Activated T-cell treated with anti-CD3 and anti-CD28 coated beads, Interleukin-2, amount 50 U/mL, for 72 hours (primary cell): ENCODE results near the gene DFFB. TPM values are rescaled to one million over a fixed set of nuclear protein-coding genes. Genes with fewer than 3 reads are reported as not detected.

Experiments used
- ATAC-seq, 2 donors: fragments of 150-1000 bp; cut with Tn5 transposase; replicated peaks in 1 of 2; 2 replicates each; pipeline ENCODE4 v1.10.0; 2021; ENCODE audit warnings: moderate library complexity in 2 of 2, mild to moderate bottlenecking in 1 of 2
- DNase-seq, 2 donors: peaks; one replicate each; pipeline ENCODE4 v3.0.0; 2021 to 2022; ENCODE audit warnings: mixed read lengths in 1 of 2
- H3K27ac Mint-ChIP-seq: one replicate; pipeline ENCODE4 v1.8.0; 2022; ENCODE audit warnings: mild to moderate bottlenecking, moderate library complexity, mixed read lengths
- H3K27me3 Mint-ChIP-seq: one replicate; pipeline ENCODE4 v1.8.0; 2022; ENCODE audit warnings: low read depth, mixed read lengths
- H3K36me3 Mint-ChIP-seq, 2 donors: one replicate each; pipeline ENCODE4 v1.8.0; 2022; ENCODE audit warnings: mixed read lengths in 2 of 2, mild to moderate bottlenecking in 1 of 2; ENCODE audit not compliant: insufficient read depth in 2 of 2
- H3K4me1 Mint-ChIP-seq: one replicate; pipeline ENCODE4 v1.8.0; 2022; ENCODE audit warnings: low read depth, mixed read lengths
- H3K4me3 Mint-ChIP-seq, 2 donors: one replicate each; pipeline ENCODE4 v1.8.0; 2022; ENCODE audit warnings: mild to moderate bottlenecking in 2 of 2, mixed read lengths in 2 of 2, moderate library complexity in 2 of 2
- H3K9me3 Mint-ChIP-seq, 2 donors: one replicate each; pipeline ENCODE4 v1.8.0; 2022; ENCODE audit warnings: mixed read lengths in 2 of 2
- total RNA-seq, 2 donors: library from RNA; stranded (reverse); gene quantifications; one replicate each; pipeline ENCODE4 v1.2.3, GENCODE V29; 2022

The DFFB gene
- total RNA-seq, 2 donors from 2014 or later: 8.2 to 8.6 TPM

DNA sequence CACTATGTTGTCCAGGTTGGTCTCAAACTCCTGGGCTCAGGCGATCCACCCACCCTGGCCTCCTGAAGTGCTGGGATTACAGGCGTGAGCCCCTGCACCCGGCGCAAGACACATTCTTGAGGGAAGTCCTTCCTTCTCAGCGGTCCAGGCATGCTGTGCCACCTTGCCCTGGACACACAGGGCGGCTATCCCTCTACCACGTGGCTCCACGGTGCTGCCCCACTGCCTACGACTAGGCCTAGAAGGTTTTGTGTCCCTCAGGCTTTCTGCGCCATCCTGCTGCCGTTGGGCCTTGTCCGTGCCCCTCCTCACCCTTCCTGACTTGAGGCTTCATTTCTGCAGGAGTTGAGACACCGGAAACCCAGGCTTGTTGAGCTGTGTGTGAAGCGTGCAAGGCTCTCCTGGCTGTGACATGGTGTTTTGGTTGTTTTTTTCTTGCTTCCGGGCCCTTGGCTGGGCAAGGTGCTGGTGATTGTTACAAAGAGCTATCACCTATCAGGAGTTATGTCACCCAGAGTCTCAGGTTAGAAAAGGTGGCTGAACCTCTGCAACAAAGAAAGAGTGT is 28.9 kb downstream of the DFFB start:
- Mint-ChIP-seq H3K36me3 (peaks cover 4 to 19% of the 10 kb centered on the region in 2 donors), H3K4me1 (peaks cover 25% of the 10 kb centered on the region), H3K9me3 (no peaks in the 10 kb centered on the region), H3K27ac (no peak overlapping the region), H3K4me3 (no peak overlapping the region), H3K27me3 (no peaks in the 10 kb centered on the region)
- DNase-seq: no peak
- ATAC-seq: no peak

GRCh38 chr1:3886691-3887090 is 29.4 kb downstream of the DFFB start:
- no peak for ATAC-seq
- no peak for DNase-seq
- peaks cover 27% of the 10 kb centered on the region for H3K4me1 Mint-ChIP-seq
- no peak overlapping the region for H3K4me3 Mint-ChIP-seq
- no peaks in the 10 kb centered on the region for H3K27me3 Mint-ChIP-seq
- no peaks in the 10 kb centered on the region for H3K9me3 Mint-ChIP-seq
- H3K36me3 Mint-ChIP-seq: peaks cover 4 to 19% of the 10 kb centered on the region in 2 donors
- H3K27ac Mint-ChIP-seq: no peak overlapping the region

DNA sequence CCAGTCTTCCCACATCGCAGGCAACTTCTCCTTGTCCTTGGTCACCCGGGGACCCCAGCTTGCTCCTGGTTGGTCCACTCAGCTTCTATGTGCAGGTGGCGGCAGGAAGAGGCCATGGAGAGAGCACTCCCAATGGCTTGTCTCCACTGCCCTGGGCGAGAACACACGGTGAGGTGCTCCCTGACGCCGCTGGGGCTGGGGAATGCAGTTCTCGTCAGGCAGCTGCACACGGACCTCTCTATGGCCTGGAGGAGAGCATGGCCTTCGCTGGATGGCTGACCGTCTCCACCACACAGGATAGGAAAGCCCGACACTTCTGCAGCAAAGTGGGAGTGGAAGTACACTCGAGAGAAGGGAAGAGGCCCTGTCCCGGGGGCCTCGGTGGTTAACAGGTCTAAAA is 31.0 kb downstream of the DFFB start:
- no peaks in the 10 kb centered on the region for H3K27me3 Mint-ChIP-seq
- H3K27ac Mint-ChIP-seq: no peak overlapping the region
- H3K9me3 Mint-ChIP-seq: no peaks in the 10 kb centered on the region
- peaks cover 27% of the 10 kb centered on the region for H3K4me1 Mint-ChIP-seq
- DNase-seq (no peak), ATAC-seq (no peak)
- peaks cover 4 to 18% of the 10 kb centered on the region in 2 donors for H3K36me3 Mint-ChIP-seq
- H3K4me3 Mint-ChIP-seq: no peak overlapping the region

DNA sequence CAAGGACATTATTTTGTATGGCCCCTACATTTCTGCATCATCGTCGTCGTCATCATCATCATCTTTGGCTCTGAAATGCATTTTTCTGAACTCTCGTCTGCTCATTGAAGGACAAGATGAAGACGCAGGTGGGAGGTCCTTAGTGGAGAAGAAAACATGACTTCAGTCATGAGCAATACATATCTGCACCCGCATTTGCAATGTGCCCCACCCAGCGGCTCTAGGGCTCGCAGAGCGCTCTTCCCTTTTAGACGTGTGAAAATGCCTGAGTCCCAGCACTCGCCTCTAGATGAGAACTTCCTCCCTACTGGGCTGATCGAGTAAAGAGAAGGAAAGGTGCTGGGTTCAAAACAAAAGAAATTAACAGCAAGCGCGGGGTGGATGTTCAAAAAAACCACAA is 32.7 kb downstream of the DFFB start:
- no peak overlapping the region for H3K27ac Mint-ChIP-seq
- peaks cover 22% of the 10 kb centered on the region for H3K4me1 Mint-ChIP-seq
- no peaks in the 10 kb centered on the region for H3K27me3 Mint-ChIP-seq
- peak in 1 of 2 donors; percentile 53 for ATAC-seq
- peak overlapping the region; percentile 53 to 64 for H3K4me3 Mint-ChIP-seq
- peaks cover 4 to 16% of the 10 kb centered on the region in 2 donors for H3K36me3 Mint-ChIP-seq
- H3K9me3 Mint-ChIP-seq: no peaks in the 10 kb centered on the region
- DNase-seq: no peak

DNA sequence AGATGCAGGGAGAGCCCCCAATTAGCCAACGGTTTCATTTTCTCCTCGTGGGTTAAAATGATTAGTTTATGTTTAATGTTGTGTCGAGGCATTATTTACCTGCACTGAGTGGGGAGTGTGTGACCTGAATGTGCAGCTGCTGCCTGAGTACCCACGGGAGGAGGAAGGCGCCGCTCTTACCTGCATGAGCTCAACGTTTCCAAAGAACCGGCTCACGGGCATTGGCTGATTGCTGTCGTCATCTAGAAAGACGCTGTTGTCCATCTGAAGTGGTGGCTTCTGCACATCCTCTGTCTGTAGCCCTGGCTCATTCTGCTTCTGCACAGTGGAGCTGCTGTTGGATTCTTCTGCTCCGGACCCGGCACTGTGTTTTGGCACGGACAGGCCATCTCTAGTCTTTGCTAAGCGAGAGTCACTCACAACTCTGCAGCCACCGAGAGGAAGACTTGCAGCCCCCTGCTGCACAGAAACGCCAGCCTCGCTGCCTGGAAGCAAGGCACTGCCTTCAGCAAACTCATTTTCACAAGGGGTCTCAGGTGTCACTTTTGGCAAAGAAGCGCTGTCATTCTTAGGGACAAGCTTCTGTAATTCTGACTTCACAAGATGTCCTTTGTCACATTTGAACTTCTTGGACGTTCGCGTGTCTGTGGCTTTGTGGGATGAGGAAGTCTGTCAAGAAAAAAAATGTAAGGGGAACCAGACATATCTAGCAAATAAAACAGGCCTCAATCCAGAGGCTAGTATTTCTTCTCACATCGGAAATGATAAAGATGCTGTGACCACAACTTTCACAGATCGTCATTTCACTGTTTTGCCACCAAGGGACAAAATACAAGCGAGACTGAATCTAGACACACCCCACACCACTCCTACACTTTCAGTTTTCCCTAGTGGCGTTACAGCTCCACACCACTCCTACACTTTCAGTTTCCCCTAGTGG is 33.4 kb downstream of the DFFB start:
- H3K27me3 Mint-ChIP-seq: no peaks in the 10 kb centered on the region
- no peaks in the 10 kb centered on the region for H3K9me3 Mint-ChIP-seq
- DNase-seq (no peak), ATAC-seq (peak; percentile 79 to 85)
- H3K4me3 Mint-ChIP-seq: peak overlapping the region; percentile 12 to 64
- H3K36me3 Mint-ChIP-seq: peaks cover 4 to 15% of the 10 kb centered on the region in 2 donors
- peaks cover 20% of the 10 kb centered on the region for H3K4me1 Mint-ChIP-seq
- H3K27ac Mint-ChIP-seq: peak overlapping the region; percentile 16

GRCh38 chr1:3891329-3891865 is 34.1 kb downstream of the DFFB start:
- Mint-ChIP-seq H3K4me1 (peaks cover 25% of the 10 kb centered on the region), H3K4me3 (no peak overlapping the region), H3K27ac (no peak overlapping the region), H3K36me3 (peaks cover 4 to 17% of the 10 kb centered on the region in 2 donors), H3K9me3 (no peaks in the 10 kb centered on the region), H3K27me3 (no peaks in the 10 kb centered on the region)
- ATAC-seq (no peak), DNase-seq (no peak)

- peaks cover 39% of the 10 kb centered on the region for H3K4me1 Mint-ChIP-seq
- no peak for ATAC-seq
- H3K4me3 Mint-ChIP-seq: no peak overlapping the region
- H3K9me3 Mint-ChIP-seq: peaks cover 2 to 3% of the 10 kb centered on the region in 2 donors
- no peak for DNase-seq
- H3K27ac Mint-ChIP-seq: no peak overlapping the region
- H3K36me3 Mint-ChIP-seq: peaks cover 7 to 24% of the 10 kb centered on the region in 2 donors
- no peaks in the 10 kb centered on the region for H3K27me3 Mint-ChIP-seq
Measured at GRCh38 chr1:3892748-3893147, 35.5 kb downstream of the DFFB start.

GRCh38 chr1:3893190-3893589 is 35.9 kb downstream of the DFFB start:
- H3K9me3 Mint-ChIP-seq: peaks cover 2 to 6% of the 10 kb centered on the region in 2 donors
- peaks cover 10 to 24% of the 10 kb centered on the region in 2 donors for H3K36me3 Mint-ChIP-seq
- no peak for DNase-seq
- peaks cover 43% of the 10 kb centered on the region for H3K4me1 Mint-ChIP-seq
- no peaks in the 10 kb centered on the region for H3K27me3 Mint-ChIP-seq
- no peak overlapping the region for H3K4me3 Mint-ChIP-seq
- no peak overlapping the region for H3K27ac Mint-ChIP-seq
- no peak for ATAC-seq

DNA sequence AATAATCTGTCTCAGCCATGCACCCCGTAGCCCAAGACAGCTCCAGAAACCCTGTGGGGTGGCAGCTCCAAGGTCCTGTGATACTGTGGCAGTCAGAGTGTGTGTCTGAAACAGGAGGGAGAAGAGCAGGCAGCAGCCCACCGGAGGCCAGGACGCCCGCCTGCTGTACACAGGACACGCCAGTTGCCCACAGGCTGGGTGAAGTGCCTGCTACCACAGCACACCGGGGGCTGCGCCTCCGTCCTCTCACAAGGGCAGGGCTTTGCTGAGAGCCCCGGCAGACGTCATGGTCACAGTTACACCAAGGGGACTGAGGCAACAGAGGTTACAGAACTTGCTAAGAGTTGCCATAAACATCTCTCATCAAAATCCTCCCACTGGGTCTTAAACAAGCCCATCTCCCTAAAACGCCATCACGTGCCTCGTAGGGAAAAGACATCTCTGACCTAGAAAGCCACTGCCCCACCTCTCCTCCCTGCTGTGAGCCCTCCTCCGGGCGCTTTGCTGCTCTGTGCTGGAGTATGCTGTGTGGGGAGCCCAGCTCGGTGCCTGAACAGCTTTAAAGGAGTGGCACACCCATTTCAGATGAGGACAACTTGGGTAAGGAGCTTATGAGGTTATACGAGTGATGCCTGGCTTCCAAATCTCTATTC is 37.5 kb downstream of the DFFB start:
- H3K36me3 Mint-ChIP-seq: peaks cover 10 to 25% of the 10 kb centered on the region in 2 donors
- peaks cover 2 to 6% of the 10 kb centered on the region in 2 donors for H3K9me3 Mint-ChIP-seq
- H3K4me3 Mint-ChIP-seq: no peak overlapping the region
- H3K4me1 Mint-ChIP-seq: peaks cover 53% of the 10 kb centered on the region
- no peaks in the 10 kb centered on the region for H3K27me3 Mint-ChIP-seq
- DNase-seq (no peak), ATAC-seq (no peak)
- H3K27ac Mint-ChIP-seq: no peak overlapping the region

GRCh38 chr1:3895279-3895950 is 38.1 kb downstream of the DFFB start:
- Mint-ChIP-seq H3K27me3 (no peaks in the 10 kb centered on the region), H3K27ac (no peak overlapping the region), H3K36me3 (peaks cover 6 to 19% of the 10 kb centered on the region in 2 donors), H3K4me3 (no peak overlapping the region), H3K9me3 (peaks cover 2 to 6% of the 10 kb centered on the region in 2 donors), H3K4me1 (peaks cover 46% of the 10 kb centered on the region)
- DNase-seq (no peak), ATAC-seq (no peak)

DNA sequence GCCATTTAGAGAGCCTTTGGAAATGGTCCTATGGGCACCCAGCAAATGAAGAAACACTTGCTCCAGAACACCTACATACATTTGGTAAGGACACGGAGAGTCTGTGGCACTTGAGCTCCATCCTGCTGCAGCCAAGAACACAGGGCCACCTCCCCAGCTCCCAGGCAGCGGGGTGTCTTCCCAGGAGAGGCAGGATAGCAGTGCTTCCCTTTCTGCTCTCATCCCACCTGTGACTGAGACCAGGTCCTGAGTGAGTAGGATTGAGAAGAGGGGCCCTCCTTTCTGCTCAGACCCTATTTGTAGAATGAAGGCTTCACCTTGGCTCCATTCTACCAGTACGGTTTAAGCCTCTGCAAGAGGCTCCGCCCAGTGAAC is 38.7 kb downstream of the DFFB start:
- Mint-ChIP-seq H3K27ac (no peak overlapping the region), H3K9me3 (peaks cover 2 to 6% of the 10 kb centered on the region in 2 donors), H3K36me3 (peaks cover 6 to 17% of the 10 kb centered on the region in 2 donors), H3K4me3 (no peak overlapping the region), H3K27me3 (no peaks in the 10 kb centered on the region), H3K4me1 (peaks cover 41% of the 10 kb centered on the region)
- no peak for DNase-seq
- ATAC-seq: no peak

GRCh38 chr1:3896396-3897000 is 39.2 kb downstream of the DFFB start:
- no peaks in the 10 kb centered on the region for H3K27me3 Mint-ChIP-seq
- no peak overlapping the region for H3K4me3 Mint-ChIP-seq
- DNase-seq (no peak), ATAC-seq (no peak)
- no peak overlapping the region for H3K27ac Mint-ChIP-seq
- H3K36me3 Mint-ChIP-seq: peaks cover 6 to 17% of the 10 kb centered on the region in 2 donors
- H3K4me1 Mint-ChIP-seq: peaks cover 41% of the 10 kb centered on the region
- H3K9me3 Mint-ChIP-seq: peaks cover 2 to 6% of the 10 kb centered on the region in 2 donors
